Endometrial microvascular endothelial cells (primary cell): Measurements from ENCODE around the gene FGF23. TPM values are rescaled to one million over a fixed set of nuclear protein-coding genes. Genes with fewer than 3 reads are reported as not detected.
"Not testable (repeated sequence)": the region's sequence is repeated elsewhere in the genome, so short reads cannot be mapped to it uniquely, and the experiment has no call there.

Experiments used
- in situ Hi-C: cut with HindIII; loops from 2 replicates; pipeline ENCODE4 v1.10.0; 2017; ENCODE audit warnings: low sequenced_read_pairs, low pct_unique_long_range_greater_than_20kb; ENCODE audit errors: inconsistent ontology term
- total RNA-seq: library from RNA; depleted of rRNA; stranded (reverse); fragments of >200 nt; gene quantifications from one replicate; pipeline ENCODE4 v1.2.3, GENCODE V29; 2015; ENCODE audit errors: inconsistent ontology term

The FGF23 gene
- not detected for total RNA-seq

DNA sequence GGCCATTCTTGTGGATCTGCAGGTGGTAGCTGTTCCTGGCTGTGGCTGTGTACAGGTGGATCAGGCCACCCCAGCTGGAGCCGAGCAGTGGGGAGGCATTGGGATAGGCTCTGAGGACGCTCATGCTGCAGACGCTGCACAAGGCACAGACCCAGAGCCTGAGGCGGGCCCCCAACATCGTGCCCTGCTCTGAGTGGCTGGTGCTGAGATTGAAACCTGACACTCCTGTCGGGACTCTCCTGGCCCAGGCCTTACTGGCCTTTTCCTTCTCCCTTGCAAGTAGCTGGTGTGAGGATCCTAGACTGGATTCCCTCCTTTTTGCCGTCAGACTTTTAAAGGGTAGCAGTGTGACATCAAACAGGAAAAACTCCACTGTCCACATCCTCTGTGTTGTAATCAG, at the start of gene FGF23:
FGF23 (minus strand) TSS at position 308 of the 400 bp plus-strand sequence; CDS start at position 178, 130 bp downstream.
- in situ Hi-C loops, result no loop called here

DNA sequence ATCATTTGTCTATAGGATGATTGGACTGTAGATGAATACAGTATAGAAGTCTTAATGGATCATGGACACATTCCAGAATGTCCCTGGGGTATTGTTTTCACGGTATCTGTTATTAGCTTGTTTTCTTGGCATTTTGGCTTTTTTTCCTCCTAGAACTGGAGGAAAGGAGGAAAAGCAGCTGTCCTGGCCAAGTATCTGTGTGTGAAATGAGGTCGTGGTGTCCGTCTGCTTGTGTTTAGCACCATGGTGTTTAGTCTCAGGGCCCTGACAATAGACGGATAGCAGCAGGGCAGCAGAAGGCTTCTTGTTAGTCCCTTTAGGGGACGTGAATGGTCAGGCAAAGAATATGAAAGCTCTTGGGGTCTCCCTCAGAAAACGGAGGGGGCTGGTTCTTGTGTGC, 44.9 kb upstream of the FGF23 start:
- in situ Hi-C loops, result no loop called here

DNA sequence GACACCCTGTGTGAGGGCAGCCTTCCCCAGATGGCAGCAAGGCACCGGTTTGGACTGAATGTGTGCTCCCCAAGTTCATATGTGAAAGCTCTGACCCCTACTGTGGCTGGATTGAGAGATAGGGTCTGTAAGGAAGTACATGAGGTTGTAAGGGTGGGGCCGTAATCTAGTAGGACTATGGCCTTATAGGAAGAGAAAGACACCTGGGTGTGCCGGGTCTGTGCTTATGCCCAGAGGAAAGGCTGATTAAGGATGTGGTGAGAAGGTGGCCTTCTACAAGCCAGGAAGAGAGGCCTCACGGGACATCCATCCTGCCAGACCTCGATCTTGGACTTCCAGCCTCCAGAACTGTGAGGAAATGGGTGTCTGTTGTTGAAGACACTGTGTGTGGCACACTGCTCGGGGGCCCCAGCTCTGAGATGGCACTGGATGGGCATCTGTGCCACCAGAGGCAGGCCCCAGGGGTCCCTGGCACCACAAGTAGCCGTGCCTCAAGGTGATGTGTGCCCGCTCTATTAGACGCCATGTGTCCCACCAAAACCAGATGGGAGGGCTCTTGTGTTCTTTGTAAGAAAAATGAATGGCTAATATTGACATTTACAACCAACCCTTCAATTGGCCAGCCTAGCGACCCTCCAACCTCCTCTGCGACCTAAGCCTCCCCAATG, 44.1 kb upstream of the FGF23 start:
- in situ Hi-C loops, result no loop called here

DNA sequence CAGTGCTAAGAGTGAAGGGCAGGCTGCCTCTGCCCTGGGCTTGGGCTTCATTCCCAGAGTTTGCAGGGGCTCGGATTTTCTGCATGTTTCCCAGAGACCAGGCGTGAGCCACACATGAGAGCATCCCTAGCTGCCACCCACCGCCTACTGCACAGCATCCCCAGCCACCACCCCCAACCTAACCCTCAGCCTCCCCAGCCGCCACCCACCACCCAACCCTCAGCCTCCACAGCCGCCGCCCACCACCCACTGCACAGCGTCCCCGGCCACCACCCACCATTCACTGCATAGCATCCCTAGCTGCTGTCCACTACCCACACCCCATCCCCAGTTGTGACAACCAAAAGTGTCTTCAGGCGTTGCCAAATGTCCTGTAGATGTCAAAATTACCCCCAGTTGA, 43.5 kb upstream of the FGF23 start:
- in situ Hi-C loops, result no loop called here

DNA sequence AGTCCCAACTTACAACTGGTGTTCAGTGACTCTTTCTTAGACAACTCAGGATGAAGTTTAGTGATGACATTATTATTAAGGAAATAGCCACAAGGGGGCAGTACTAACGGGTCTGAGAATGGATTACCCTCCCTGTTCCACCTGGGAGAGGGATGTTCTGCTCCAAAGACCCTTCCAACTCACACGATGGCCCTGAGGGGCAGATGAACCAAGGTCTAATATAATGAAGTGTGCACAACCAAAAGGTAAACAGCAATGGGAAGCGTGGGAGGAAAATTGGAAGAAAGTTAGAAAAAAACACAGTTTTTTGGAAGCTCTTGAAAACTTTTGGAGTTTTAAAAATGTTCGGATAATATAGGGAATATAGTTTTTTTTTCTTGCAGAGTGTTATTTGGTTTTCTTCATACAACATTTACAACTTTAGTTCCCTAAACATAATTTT, 42.1 kb upstream of the FGF23 start:
- in situ Hi-C loops, result no loop called here

DNA sequence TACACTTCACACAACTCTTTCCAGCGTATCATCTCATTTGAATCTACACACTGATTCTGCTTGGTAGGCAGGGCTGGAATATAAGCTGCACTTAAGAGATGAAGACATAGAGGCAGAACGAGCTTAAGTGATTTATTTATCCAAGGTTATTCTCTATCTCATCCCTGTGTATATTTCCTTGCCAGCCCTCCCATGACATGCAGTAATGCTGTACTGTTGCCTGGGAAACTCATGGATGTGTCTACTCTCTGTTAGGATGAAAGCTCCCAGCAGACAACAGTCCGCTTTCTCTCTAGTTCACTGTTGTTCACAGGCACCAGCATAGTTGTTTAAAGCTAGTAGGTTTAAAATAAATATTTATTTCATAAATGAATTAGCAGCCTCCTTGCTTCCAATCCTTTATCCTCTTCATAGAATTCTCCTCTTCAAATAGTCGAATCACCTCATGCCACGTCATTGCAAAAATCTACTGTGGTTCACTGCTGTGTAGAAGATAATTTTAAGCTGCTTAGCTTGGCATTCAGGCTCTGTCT, 40.7 kb upstream of the FGF23 start:
- in situ Hi-C loops, result no loop called here

DNA sequence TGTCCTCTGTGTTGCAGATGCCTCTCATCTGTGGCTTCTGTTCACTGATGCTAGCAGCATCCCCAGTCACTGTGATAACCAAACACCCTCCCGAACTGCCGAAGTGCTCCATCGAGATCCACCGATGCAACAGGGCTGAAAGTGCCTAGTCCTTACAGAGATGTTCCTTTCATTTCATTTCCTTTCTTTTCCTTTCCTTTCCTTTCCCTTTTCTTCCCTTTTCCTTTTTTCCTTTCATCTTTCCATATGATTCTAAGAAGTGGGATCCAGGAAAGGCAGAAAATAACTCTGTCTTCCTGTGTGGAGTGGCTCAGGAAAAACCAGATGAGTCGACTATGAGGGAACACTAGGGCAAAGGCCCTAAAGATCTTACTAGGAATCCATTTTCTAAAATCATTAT, 39.4 kb upstream of the FGF23 start:
- in situ Hi-C loops, result no loop called here

DNA sequence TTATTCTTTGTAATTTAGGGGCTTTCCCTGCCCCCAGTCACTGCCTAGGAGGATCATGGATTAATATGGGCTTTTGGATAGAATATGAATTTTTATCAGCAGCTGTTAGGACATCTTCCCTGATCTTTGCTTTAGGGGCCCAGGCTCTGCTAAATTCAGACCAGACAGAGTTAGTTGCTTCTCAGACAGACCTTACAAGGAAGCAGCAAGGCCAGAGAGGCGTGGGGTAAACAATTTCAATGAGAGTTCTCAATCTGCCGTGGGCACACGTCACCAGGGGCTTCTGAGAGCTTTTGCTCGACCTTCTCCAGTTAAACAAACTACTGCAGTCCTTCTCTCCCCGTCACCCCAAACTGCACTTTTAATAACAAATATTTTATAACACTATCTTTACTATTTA, 38.4 kb upstream of the FGF23 start:
- in situ Hi-C loops, result no loop called here

DNA sequence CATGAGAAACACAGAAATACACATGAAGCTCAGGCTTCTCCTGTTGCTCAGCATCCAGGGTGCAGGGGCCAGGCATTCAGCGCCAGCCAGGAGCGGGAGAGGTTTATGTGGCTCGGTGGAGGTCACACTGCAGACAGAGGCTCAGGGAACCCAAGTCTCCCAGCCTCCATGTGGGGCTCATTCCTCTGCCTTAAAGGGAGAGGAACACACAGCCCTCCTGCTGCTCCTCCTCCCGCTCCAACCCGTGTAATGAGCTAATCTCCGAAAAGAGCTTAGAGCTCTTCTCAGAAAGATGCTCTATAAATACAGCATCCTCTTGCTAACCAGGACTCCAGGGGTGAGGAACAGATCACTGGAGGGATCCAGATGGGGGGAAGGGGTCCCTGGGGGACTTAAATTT, 37.9 kb upstream of the FGF23 start:
- in situ Hi-C loops, result no loop called here

DNA sequence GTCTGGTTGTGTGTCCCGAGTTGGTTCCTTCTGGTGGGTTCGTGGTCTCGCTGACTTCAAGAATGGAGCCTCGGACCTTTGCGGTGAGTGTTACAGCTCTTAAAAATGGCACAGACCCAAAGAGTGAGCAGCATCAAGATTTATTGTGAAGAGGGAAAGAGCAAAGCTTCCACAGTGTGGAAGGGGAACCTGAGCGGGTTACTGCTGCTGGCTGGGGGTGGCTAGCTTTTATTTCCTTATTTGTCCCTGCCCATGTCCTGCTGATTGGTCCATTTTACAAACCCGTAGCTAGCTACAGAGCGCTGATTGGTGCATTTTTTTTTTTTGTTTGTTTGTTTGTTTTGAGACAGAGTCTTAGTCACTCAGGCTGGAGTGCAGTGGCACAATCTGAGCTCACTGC, 36.8 kb upstream of the FGF23 start:
- in situ Hi-C loops, result no loop called here

DNA sequence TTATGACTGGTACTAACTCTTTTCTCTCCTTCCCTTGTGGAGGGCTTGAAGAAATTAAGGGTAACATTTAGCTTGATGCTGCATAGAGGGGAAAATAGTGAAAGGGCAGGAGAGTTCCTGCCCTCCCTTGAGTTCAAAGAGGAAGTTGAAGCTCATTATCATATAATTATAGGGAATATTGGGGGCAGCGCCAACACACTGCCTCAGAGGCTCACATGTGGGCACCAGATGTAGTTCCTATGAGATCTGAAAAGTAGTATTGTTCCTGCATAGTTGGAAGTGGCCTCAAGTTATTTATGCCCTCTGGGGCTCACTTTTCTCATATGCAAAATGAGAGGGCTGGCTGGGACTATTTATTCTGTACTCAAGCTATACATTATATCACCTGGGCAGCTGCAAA, 33.0 kb upstream of the FGF23 start:
- in situ Hi-C loops, result no loop called here

DNA sequence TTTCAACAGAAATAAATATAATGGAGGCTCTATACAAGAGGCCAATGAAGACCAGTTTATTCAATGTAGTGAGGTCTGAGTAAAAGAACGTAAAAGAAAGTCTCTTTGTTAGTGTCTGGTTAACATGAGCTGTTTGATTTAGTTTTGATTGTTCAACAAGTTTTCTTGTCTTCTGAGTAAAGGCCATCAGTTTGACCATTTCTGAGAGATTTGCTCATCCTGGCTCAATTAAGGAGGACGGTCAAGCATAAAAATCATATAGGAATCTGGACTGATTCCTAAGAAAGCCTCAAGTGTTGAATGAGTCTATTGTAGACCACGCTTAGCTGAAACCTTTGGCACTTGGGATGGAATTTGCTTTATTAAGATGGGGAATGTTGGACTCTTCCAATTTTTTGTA, 32.5 kb upstream of the FGF23 start:
- in situ Hi-C loops, result no loop called here

DNA sequence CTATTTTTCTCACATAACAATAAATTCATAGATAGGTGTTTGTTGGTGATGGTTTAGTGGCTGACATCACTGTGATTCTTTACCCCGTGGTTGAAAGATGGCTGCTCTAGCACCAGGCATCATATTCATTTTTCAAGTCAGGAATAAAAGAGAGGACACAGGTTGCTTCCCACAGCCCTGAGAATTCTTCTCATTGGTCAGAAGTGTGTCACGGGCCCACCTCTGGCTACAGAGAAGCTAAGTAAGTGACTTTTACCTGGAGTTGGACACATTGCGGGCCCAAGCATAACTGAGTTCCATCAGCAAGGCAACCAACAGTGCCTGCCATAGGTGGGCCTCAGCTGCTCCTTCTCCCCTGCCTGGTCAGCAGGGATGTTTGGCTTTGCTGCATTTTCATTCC, 27.6 kb upstream of the FGF23 start:
- in situ Hi-C loops, result no loop called here

DNA sequence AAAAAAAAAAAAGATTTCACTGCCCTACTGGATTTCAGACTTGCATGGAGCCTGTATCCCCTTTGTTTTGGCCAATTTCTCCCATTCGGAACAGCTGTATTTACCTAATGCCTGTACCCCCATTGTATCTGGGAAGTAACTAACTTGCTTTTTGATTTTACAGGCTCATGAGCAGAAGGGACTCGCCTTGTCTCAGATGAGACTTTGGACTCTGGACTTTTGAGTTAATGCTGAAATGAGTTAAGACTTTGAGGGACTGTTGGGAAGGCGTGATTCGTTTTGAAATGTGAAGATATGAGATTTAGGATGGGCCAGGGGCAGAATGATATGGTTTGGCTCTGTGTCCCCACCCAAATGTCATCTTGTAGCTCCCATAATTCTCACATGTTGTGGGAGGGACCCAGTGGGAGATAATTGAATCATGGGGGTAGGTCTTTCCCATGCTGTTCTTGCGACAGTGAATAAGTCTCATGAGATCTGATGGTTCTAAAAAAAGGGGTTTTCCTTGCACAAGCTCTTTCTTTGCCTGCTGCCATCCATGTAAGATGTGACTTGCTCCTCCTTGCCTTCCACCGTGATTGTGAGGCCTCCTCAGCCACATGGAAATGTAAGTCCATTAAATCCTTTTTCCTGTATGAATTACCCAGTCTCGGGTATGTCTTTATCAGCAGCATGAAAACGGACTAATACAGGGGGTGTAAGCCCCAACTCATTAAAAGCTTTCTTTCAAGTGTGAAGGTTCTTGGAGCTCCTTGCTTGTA, 25.5 kb upstream of the FGF23 start:
- in situ Hi-C loops, result not testable (repeated sequence)

DNA sequence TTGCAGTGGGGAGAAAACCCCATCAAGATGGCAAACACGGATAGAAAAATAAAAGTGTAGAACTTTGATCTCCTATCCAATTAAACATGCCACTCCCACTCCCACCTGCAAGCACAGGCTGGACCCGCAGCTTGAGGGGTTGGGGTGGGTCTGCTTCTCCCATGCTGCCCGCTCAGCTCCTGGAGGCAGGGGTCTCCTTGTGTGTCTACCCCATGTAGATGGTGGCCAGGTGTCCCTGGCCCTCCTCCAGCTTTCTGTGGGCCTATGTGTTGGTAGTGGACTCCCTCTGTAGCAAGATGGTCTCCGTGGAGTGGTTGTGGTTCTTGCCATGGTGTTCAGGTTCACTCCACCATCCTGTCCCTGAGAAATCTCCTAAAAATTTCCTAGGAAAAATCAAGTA, 23.5 kb upstream of the FGF23 start:
- in situ Hi-C loops, result no loop called here

DNA sequence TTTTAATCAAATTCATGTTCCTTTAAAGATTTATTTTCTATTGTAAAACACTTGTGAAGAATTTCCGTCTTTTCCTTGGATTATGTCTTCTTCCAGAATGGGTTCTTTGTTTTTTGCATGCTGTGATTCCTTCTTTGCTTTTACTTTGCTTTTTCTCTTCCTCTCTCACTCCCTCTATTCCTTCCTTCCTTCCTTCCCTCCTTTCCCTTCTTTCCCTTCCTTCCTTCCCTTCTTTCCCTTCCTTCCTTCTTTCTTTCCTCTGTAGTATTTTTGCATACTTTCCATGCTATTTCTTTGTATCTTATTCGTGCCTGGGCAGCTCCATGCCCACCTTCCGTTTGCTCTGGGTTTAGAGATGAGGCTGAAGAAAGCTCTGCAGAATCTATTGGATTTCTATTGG, 21.6 kb upstream of the FGF23 start:
- in situ Hi-C loops, result no loop called here

DNA sequence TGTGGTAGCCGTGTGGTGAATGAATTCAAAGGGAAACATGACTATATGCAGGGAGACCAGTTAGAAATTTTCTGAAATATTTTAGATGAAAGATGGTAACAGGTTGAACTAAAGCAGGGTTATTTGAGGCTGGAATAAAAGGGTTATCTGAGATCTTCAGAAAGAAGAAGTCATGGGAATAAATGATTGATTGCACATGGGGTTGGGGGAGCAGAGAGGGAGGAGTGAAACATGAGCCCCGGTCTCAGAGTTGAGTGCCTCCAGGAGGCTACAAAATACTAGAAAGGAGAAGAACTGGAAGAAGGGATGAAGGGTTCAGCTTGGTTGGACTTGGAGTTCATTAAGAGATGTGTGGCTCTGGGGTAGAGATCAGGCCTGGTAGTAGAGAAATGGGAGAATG, 16.3 kb upstream of the FGF23 start:
- in situ Hi-C loops, result no loop called here

DNA sequence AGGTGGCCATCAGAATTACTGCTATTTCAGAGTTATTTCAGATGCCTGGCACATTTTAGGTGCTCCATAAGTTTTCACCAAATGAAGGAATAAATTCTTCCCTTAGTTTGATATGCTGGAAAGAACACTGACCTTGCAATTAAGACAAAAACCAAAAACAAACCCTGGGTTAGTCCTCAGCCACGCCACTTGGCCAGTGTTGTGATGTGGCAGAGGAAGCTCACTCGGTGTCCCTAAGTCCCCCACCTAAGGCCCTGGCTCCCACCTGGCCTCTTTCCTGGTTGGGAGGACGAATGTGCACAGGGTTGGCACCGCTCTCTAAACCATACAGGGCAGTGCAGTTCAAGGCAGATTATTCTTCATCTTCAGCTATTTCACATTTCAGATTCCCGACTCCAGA, 13.7 kb upstream of the FGF23 start:
- in situ Hi-C loops, result no loop called here

DNA sequence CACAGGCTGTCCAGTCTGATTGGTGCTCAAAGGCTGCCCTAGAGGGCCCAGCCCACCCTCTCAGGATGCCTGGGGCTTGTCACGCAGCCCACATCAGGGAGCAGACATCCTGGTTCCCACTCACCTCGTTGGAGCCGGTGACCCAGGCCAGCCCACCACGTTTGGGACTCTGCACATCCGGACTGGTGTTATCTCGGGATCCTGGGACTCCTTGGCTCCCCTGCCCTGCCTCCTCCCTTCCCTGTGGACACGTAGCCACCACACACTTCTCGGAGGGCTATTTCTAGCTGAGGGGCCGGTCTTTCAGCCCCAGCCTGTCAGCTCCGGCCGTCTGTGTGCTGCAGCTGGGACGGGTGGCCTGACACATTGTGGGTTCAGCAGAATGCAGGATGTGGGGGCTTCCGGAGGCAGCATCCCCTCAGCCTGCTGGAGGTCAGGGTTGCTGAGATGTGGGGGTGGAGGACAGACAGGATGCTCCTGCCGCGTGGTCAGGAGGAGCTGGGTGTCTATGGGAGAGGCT, 12.8 kb upstream of the FGF23 start:
- in situ Hi-C loops, result no loop called here

DNA sequence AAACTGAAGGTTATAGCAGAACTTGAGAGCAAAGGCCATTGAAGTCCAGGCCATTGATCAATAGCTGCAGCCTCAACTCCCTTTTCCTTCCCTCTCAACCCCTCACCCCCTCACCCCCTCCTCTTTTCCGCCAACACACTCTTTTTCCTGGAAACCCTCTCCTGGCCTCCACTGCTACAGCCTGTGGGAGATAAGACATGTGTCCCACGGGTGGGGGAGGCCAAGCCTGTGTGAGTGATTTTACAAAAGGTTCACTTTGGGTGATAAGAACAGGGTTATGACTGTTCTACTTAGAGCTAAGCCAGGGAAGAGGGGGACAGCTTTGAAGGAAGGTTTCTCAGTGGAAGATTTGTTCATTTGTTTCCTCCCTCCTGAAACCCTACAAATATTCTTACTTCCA, 9.2 kb upstream of the FGF23 start:
- in situ Hi-C loops, result no loop called here
